ENCODE results near the gene NSUN2.
"Not testable (repeated sequence)": the region's sequence is repeated elsewhere in the genome, so short reads cannot be mapped to it uniquely, and the experiment has no call there.

Gene NSUN2

GRCh38 chr5:6581559-6582426, 51.1 kb downstream of the NSUN2 start:
- DNase-seq, result no peak

- DNase-seq, result no peak
Measured at GRCh38 chr5:6581090-6581489, 51.8 kb downstream of the NSUN2 start.

GRCh38 chr5:6579535-6579934, 53.3 kb downstream of the NSUN2 start:
- DNase-seq, result no peak

DNA sequence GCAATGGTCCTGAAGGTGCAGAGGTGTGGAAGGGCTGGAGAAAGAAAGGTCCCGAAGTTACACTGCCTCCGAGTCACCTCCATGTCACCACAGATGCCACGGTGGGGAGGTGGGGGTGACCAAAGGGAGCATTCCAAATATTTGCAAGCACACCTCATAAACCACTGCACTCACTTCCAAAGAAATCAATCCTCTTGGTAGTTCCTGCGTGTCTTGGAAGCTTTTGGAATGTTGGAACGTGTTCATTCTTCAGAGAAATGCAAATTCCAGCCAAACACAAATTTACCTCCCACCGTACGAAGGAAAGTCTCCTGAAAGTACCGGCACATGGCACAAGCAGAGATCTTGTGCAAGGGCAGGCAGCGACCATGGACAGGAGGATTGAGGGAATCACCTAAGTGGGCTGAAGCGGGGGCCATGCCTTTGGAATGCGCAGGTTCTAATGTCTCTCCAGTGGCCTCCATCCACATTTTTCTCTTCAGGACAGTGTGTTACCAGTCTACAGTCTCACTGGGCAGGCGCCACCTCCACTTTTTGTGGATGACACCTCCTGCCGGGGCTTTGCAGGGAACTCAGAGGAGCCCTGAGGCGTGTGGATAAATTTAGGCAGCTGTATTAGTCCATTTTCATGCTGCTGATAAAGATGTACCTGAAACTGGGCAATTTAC, 54.0 kb downstream of the NSUN2 start:
- DNase-seq, result no peak

DNA sequence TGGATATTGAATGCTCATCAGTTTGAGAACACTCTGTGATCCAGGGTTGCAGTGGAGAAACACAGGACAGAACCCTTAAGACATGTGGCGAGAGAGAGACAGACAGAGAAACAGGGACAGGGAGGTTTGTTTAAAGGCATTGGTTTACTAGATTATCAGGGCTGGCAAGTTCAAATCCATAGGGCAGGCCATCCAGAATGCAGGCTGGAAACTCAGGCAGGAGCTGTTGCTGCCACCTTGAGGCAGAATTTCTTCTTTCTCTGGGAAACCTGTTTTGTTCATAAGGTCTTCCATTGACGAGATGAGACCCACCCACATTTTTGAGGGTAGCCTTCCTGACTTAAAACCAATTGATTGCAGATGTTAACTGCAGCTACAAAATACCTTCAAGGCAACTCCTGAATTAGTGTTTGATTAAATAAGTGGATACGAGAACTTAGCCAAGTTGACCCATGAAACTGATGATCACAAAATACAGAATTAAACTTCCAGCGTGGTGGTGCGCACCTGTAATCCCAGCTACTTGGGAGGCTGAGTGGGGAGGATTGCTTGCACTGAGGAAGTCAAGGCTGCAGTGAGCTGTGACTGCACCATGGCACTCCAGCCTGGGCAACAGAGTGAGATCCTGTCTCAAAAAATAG, 55.9 kb downstream of the NSUN2 start:
- no peak for DNase-seq

DNA sequence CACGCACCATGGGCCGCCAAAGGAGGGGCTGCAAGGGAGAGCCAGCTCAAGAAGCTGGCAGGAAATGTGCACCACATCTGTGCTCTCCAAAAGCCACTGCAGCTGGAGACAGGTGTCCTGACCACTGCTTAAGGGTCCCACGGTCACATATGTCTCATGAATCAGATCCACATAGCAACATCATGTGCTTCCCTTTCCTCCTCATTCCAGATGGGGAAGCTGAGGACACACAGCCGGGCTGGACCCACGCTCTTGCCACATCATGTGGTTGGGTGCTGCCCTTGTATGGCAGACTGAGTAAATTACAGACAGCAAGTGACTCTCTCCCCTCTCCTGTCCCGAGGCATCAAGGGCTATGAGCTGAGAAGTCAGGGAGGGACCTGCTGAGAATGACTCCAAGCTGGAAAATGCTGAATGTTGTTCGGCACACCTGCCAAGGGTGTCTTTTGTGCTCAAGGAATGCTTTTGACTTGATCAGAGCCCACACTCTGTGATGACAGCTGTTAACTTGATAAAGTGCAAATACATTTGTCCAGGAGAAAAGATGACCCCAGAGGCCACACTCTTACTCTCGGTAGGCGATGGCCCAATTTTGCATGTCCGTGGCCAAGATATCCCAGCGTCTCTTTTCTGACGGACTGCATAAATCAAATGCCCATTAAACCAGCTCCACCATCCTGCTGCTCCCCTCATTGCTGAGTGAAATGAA, 58.2 kb downstream of the NSUN2 start:
- no peak for DNase-seq

- no peak for DNase-seq
Measured at GRCh38 chr5:6574111-6574510, 58.7 kb downstream of the NSUN2 start.

GRCh38 chr5:6573651-6574101, 59.2 kb downstream of the NSUN2 start:
- DNase-seq, result no peak

GRCh38 chr5:6572825-6573380, 59.9 kb downstream of the NSUN2 start:
- DNase-seq, result no peak

DNA sequence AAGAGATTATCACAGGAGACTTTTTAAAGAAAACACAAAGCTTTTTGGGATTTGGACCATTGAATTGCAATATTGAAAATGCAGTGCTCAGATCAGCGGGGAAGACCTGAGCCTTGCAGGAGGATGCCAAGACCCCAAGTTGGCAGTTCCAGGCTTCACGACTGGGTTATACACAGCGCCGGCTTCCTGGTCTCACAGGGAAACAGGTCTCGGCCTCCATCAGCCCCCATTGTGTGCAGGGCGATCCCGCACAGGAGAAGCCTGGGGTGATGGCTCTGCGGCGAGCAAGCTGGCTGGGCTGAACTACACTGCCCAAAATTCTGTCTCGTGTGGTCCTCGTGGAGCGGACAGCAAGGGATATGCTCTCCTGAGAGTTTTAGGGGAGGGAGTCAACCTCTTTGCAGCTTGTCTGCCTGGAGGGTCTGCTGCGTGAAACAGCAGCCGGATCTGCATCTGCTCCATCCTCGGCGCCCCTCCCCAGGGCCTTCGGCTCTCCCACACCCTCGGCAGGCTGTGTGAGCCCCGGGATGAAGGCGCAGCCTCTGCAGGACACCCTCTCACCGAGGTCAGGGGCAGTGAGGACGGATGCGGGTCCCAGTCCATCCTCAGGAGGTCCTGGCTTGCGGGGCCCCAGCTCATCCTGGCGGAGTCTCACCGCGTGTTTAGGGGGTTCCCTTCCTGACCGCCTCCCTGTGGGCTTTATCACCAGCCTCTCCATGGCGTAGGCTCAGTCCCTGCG, 60.6 kb downstream of the NSUN2 start:
- no peak for DNase-seq

DNA sequence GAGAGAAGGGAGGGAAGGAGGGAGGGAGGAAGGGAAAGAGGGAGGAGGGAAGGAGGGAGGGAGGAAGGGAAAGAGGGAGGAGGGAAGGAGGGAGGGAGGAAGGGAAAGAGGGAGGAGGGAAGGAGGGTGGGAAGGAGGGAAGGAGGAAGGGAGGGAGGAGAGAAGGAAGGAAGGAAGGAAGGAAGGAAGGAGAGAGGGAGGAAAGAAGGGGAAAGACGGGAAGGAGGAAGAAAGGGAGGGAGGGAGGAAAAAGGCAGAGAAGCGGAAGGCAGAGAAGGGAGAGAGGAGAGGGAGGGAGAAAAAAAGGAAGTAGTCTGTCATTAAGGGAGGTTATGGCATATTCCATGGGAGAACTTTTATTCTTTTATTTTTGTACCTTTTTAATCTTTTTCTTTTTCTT, 61.2 kb downstream of the NSUN2 start:
- not testable (repeated sequence) for DNase-seq

- DNase-seq, result no peak
Measured at GRCh38 chr5:6570530-6570929, 62.3 kb downstream of the NSUN2 start.

DNA sequence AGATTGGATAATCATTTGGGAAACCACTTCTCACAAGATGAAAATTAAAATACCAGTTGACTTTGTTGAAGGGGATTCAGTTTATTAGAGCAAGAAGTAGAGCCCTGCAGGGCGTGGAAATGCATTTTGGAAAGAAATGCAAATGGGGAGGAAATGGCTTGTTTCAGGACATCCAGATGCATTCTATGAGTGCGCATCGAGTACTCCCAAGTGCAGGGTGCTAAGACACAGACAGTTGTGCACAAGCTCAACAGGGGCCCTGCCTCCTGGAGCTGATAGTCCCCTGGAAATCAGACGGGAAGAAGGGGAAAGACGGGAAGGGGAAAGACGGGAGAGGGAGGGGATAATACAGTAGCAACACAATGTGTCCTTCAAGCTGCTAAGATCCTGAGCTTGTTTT, 64.0 kb downstream of the NSUN2 start:
- no peak for DNase-seq

DNA sequence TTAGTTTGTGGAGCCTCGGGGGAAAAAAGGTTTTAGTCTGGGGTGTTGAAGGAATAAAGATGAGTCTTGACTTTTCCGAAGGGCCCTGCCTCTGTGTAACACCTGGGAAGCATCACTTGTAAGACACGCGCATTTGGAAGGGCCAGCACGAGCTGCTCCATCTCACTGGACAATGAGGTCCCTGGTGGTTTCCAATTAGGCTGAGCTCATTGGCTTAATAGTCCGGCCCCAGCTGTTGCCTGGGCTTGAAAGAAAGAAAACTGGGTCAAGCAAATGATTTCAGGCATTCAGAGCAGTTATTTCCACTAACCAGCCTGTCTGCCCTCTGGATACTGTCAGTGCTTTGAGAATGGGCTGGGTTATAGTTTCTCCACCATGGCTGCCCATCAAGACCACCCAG, 64.5 kb downstream of the NSUN2 start:
- DNase-seq, result no peak

DNA sequence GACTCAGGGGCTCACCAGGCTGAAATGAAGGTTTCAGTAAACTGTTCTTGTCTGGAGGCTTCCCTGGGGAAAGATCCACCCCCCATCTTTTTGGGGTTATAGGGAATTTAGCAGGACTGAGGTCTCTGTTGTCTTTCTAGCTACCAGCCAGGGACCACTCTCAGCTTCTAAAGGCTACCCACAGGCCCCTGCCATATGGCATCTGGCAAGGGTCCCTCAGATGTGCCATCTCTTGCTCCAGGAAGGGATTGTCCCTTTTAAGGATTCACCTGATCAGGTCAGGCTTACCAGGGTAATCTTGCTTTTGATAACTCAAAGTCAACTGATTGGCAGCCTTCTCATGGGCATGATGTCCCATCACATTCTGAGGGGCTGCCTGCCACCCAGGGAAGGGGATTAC, 65.0 kb downstream of the NSUN2 start:
- no peak for DNase-seq

GRCh38 chr5:6567068-6567467, 65.8 kb downstream of the NSUN2 start:
- no peak for DNase-seq

DNA sequence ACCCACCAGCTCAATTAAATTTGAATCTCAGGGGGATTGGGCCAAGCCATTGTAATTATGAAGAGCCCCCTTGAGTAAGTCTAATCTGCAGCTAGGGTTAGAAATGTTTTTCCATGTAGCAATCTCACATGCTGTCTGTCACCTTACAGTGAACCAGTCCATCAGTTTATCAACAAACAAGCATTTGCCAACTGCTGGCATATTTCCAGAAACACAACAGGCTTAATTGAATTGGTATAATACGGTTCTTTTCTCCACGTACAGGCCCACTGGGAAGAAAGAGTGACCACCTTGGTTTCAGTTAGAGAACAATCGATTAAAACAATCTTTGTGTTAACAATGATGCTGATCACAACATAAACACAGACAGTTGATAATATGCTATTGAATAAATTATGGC, 67.4 kb downstream of the NSUN2 start:
- no peak for DNase-seq

DNA sequence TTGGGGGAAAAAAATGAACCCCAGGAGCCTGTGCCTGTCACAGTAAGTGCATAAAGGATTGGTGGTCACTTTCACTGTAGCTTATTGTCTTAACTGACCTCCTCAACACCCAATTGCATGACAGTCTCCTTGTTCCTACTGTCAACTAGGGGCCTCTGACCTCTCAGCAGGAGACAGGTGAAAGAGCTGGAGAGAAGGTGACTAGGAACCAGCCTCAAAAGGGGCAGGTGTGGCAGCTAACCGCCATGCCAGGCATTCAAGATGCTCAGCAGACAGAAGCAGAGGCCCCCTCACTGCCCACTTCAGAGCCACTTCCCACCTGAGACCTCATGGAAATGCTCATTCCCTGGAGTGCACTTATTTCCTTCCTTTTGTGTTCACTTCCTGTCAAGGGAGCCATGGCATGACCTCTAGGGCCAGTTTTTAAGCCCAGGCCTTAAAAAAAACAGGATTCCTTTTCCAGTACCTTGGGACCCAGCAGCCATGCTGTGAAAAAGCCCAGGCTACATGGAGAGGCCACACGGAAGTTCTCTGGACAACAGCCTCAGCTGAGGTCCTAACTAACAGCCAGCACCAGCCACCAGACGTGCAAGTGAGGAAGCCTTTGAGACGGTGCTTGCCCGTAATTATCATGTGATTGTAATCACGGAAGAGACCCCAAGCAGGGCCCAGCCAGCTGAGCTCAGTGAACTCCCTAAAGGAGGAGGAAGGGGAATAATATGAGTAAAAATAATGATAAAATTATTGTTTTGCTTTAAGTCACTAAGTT, 74.9 kb downstream of the NSUN2 start:
- no peak for DNase-seq

- no peak for DNase-seq
Measured at GRCh38 chr5:6556802-6557102, 76.1 kb downstream of the NSUN2 start.

DNA sequence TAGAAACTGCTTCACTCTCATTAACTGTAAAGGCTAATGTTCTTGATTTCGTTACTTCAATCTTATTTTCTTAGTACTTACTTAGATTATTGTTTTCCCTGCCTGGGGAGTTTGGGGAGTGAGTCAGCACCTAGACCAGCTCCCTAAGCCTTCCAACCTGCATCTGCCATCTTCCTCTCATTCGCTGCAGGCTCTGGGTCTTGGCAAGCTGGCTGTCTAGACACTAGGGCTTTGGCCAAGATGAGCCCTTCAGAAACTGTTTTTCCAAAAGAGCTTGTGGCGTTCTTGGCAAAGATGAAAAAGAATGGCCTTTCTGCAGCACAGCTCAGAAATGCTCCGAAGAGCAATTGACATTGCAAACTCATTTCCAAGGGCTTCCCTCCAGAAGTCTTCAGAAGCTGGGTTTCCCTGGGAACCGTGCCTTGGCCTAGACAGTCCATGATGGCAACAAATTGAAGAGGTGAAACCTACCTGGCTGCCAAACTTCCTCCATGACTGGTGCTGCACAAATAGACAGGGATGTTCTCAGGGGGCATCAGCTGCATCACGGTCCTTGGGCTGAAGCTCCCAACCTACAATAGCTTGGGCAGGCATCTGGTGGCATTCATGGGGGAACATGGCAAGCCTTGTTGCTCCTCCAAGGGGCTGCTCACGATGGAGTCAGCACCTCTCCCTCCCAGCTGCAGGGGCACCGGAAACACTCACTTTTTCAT, 76.6 kb downstream of the NSUN2 start:
- no peak for DNase-seq

GRCh38 chr5:6554812-6555211, 78.0 kb downstream of the NSUN2 start:
- DNase-seq, result no peak
